Mesendoderm (in vitro differentiated cells): ENCODE data around the gene BANK1.

Experiments used
- DNase-seq: peaks from one replicate; pipeline ENCODE4 v3.0.0; 2013
- H2AK5ac ChIP-seq: 2 replicates; pipeline ENCODE4 v1.6.1; 2013; ENCODE audit warnings: low read length, inconsistent platforms
- H2BK120ac ChIP-seq: 2 replicates; pipeline ENCODE4 v1.6.1; 2013; ENCODE audit warnings: low read depth, mild to moderate bottlenecking, low read length, moderate library complexity, mixed read lengths
- H2BK15ac ChIP-seq: replicated peaks from 2 replicates; pipeline ENCODE4 v1.6.1; 2013; ENCODE audit warnings: low read depth, mild to moderate bottlenecking, moderate library complexity
- H2BK5ac ChIP-seq: 2 replicates; pipeline ENCODE4 v1.6.1; 2013; ENCODE audit warnings: low read length, inconsistent platforms
- H3K18ac ChIP-seq: 2 replicates; pipeline ENCODE4 v1.6.1; 2013; ENCODE audit warnings: mild to moderate bottlenecking, low read length, mixed read lengths
- H3K23ac ChIP-seq: one replicate; pipeline ENCODE4 v1.6.1; 2013; ENCODE audit warnings: low read length
- H3K27ac ChIP-seq: 2 replicates; pipeline ENCODE4 v1.5.1; 2013; ENCODE audit warnings: low read depth, mild to moderate bottlenecking, inconsistent platforms, low read length, moderate library complexity
- H3K27me3 ChIP-seq: 2 replicates; pipeline ENCODE4 v1.6.1; 2013; ENCODE audit warnings: low read length, control low read depth, mild to moderate bottlenecking, inconsistent platforms; ENCODE audit not compliant: insufficient read depth, poor library complexity
- H3K36me3 ChIP-seq: 2 replicates; pipeline ENCODE4 v1.6.1; 2013; ENCODE audit warnings: low read length, inconsistent platforms; ENCODE audit not compliant: control insufficient read depth, insufficient read depth
- H3K4ac ChIP-seq: one replicate; pipeline ENCODE4 v1.6.1; 2013; ENCODE audit warnings: low read depth, mild to moderate bottlenecking, low read length, moderate library complexity
- H3K4me1 ChIP-seq: 2 replicates; pipeline ENCODE4 v1.6.1; 2013; ENCODE audit warnings: low read depth, low read length, inconsistent platforms; ENCODE audit not compliant: control insufficient read depth
- H3K4me2 ChIP-seq: 2 replicates; pipeline ENCODE4 v1.6.1; 2013; ENCODE audit warnings: low read length
- H3K4me3 ChIP-seq: 2 replicates; pipeline ENCODE4 v1.5.1; 2013; ENCODE audit warnings: mild to moderate bottlenecking, low read length
- H3K56ac ChIP-seq: one replicate; pipeline ENCODE4 v1.6.1; 2013; ENCODE audit warnings: low read length
- H3K79me1 ChIP-seq: 2 replicates; pipeline ENCODE4 v1.6.1; 2013; ENCODE audit warnings: low read length, inconsistent platforms
- H3K79me2 ChIP-seq: 2 replicates; pipeline ENCODE4 v1.6.1; 2013; ENCODE audit warnings: mild to moderate bottlenecking, low read length; ENCODE audit not compliant: control insufficient read depth, insufficient read depth
- H3K9ac ChIP-seq: 2 replicates; pipeline ENCODE4 v1.6.1; 2013; ENCODE audit warnings: low read length, inconsistent platforms
- H4K5ac ChIP-seq: one replicate; pipeline ENCODE4 v1.6.1; 2013; ENCODE audit warnings: low read length
- H4K8ac ChIP-seq: one replicate; pipeline ENCODE4 v1.6.1; 2013; ENCODE audit warnings: low read depth, mild to moderate bottlenecking, control low read depth, low read length, moderate library complexity
- WGBS: extraction: QIAGEN DNeasy Blood & Tissue Kit; methylation state at CpG from one replicate; pipeline ENCODE4 v1.1.7; 2013; ENCODE audit warnings: low lambda C conversion rate, missing lambda C conversion rate; ENCODE audit not compliant: insufficient coverage; ENCODE audit errors: extremely low coverage; 5-methylcytosine and 5-hydroxymethylcytosine counted together

BANK1 gene

GRCh38 chr4:102064747-102065442, 274.4 kb downstream of the BANK1 start:
- Histone ChIP-seq H3K4me1 (no peaks in the 10 kb centered on the region), H2BK15ac (no peak overlapping the region), H3K56ac (no peak overlapping the region), H3K23ac (no peak overlapping the region), H3K36me3 (no peaks in the 10 kb centered on the region), H2AK5ac (no peak overlapping the region), H4K5ac (no peak overlapping the region), H2BK5ac (no peak overlapping the region), H3K79me1 (no peaks in the 10 kb centered on the region), H3K27me3 (no peaks in the 10 kb centered on the region), H2BK120ac (no peak overlapping the region), H4K8ac (no peak overlapping the region), H3K4me3 (no peak overlapping the region), H3K79me2 (no peaks in the 10 kb centered on the region), H3K4ac (no peak overlapping the region), H3K18ac (no peak overlapping the region), H3K27ac (no peak overlapping the region), H3K4me2 (no peak overlapping the region), H3K9ac (no peak overlapping the region)
- no peak for DNase-seq

- Histone ChIP-seq H3K79me2 (no peaks in the 10 kb centered on the region), H2BK5ac (no peak overlapping the region), H3K4me3 (no peak overlapping the region), H4K5ac (no peak overlapping the region), H3K27ac (no peak overlapping the region), H2BK15ac (no peak overlapping the region), H2AK5ac (no peak overlapping the region), H3K18ac (no peak overlapping the region), H3K4ac (no peak overlapping the region), H3K23ac (no peak overlapping the region), H3K9ac (no peak overlapping the region), H3K56ac (no peak overlapping the region), H4K8ac (no peak overlapping the region), H3K4me2 (no peak overlapping the region), H3K79me1 (no peaks in the 10 kb centered on the region), H3K36me3 (no peaks in the 10 kb centered on the region), H3K4me1 (no peaks in the 10 kb centered on the region), H2BK120ac (no peak overlapping the region), H3K27me3 (no peaks in the 10 kb centered on the region)
- no peak for DNase-seq
- no CpG with 5 or more reads among the region's 1 CpG for WGBS
Measured at GRCh38 chr4:102076622-102077021, 286.1 kb downstream of the BANK1 start.

- H3K27ac ChIP-seq, result no peak overlapping the region
- H3K79me1 ChIP-seq, result no peaks in the 10 kb centered on the region
- H2AK5ac ChIP-seq, result no peak overlapping the region
- H3K9ac ChIP-seq, result no peak overlapping the region
- no peak overlapping the region for H3K4me2 ChIP-seq
- no peak overlapping the region for H3K23ac ChIP-seq
- H3K36me3 ChIP-seq, result no peaks in the 10 kb centered on the region
- H3K79me2 ChIP-seq, result no peaks in the 10 kb centered on the region
- no peak overlapping the region for H3K4ac ChIP-seq
- no peak overlapping the region for H2BK15ac ChIP-seq
- no peak overlapping the region for H4K8ac ChIP-seq
- H4K5ac ChIP-seq, result no peak overlapping the region
- WGBS, result no CpG with 5 or more reads among the region's 2 CpGs
- no peak overlapping the region for H3K56ac ChIP-seq
- no peak overlapping the region for H2BK120ac ChIP-seq
- no peak overlapping the region for H3K4me3 ChIP-seq
- DNase-seq, result no peak
- H3K4me1 ChIP-seq, result no peaks in the 10 kb centered on the region
- no peak overlapping the region for H2BK5ac ChIP-seq
- no peaks in the 10 kb centered on the region for H3K27me3 ChIP-seq
- no peak overlapping the region for H3K18ac ChIP-seq
Measured at GRCh38 chr4:102080184-102080583, 289.7 kb downstream of the BANK1 start.

DNA sequence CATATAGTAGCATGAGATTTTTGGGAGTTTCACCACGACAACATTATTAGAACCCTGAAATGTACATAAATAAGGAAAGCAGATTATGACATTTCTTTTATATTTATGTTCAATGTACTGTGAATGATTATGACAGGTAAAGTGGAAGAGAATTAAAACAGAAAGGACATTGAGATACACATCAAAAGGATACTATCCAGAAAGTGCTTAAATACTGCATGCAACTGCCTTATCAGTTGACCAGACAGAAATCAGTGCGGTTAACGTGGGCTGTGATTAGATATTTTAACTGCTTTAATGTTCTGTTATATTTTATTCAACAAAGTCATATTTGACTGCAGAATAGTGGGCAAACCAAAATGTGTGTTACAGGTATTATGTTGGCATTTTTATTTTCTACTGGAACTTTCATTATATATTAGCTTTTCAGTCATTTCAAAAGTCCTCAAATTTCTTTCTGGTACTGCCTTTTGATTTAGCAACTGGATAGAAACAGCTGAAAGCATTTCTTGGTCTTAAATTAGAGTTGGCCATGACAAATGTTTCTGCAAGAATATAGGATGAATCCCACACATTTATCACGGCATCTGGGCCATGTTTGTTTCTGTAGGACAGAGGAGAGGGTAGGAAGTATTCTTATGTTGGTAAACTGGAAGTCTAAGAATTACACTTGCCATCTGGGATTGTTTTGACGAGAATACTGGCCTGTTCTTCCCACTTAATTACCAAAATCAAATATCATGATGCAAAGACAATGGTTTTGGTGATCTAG, 299.5 kb downstream of the BANK1 start:
- H3K4me2 ChIP-seq, result no peak overlapping the region
- H4K5ac ChIP-seq, result no peak overlapping the region
- H3K36me3 ChIP-seq, result no peaks in the 10 kb centered on the region
- H3K4me3 ChIP-seq, result no peak overlapping the region
- H3K27me3 ChIP-seq, result no peaks in the 10 kb centered on the region
- no peak overlapping the region for H3K27ac ChIP-seq
- no peak overlapping the region for H2BK15ac ChIP-seq
- no peaks in the 10 kb centered on the region for H3K79me2 ChIP-seq
- H3K23ac ChIP-seq, result no peak overlapping the region
- H2BK5ac ChIP-seq, result no peak overlapping the region
- no peak overlapping the region for H2AK5ac ChIP-seq
- no peak overlapping the region for H2BK120ac ChIP-seq
- H3K4me1 ChIP-seq, result no peaks in the 10 kb centered on the region
- no peak overlapping the region for H4K8ac ChIP-seq
- no peak overlapping the region for H3K9ac ChIP-seq
- DNase-seq, result no peak
- no CpG with 5 or more reads among the region's 5 CpGs for WGBS
- H3K56ac ChIP-seq, result no peak overlapping the region
- H3K79me1 ChIP-seq, result no peaks in the 10 kb centered on the region
- no peak overlapping the region for H3K18ac ChIP-seq
- H3K4ac ChIP-seq, result no peak overlapping the region

DNA sequence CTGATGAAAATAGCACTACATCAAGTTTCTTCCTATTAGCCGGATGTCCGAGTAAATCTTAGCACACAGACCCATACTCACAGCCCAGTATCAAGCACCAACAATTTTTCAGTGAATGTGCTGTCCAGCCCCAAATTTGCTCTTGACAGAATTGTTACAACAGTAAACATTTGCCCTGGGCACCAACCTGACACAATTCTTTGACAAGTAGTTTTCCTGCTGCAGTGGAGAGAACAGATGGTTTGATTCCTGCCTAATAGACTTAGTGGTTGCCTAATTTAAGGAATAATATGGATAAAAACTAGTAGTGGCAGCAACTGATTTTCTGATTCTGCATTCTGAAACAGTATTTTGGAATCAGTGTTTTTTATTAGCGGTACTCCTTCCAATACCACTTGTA, 301.1 kb downstream of the BANK1 start:
- no peak overlapping the region for H3K4ac ChIP-seq
- H3K56ac ChIP-seq, result no peak overlapping the region
- H3K9ac ChIP-seq, result no peak overlapping the region
- no peak overlapping the region for H2BK120ac ChIP-seq
- H3K36me3 ChIP-seq, result no peaks in the 10 kb centered on the region
- H4K5ac ChIP-seq, result no peak overlapping the region
- H3K79me2 ChIP-seq, result no peaks in the 10 kb centered on the region
- H2BK5ac ChIP-seq, result no peak overlapping the region
- no peak overlapping the region for H3K27ac ChIP-seq
- H2BK15ac ChIP-seq, result no peak overlapping the region
- H3K4me3 ChIP-seq, result no peak overlapping the region
- no peaks in the 10 kb centered on the region for H3K27me3 ChIP-seq
- no CpG with 5 or more reads among the region's 3 CpGs for WGBS
- no peaks in the 10 kb centered on the region for H3K4me1 ChIP-seq
- no peak overlapping the region for H4K8ac ChIP-seq
- no peak overlapping the region for H3K4me2 ChIP-seq
- DNase-seq, result no peak
- no peaks in the 10 kb centered on the region for H3K79me1 ChIP-seq
- H3K18ac ChIP-seq, result no peak overlapping the region
- no peak overlapping the region for H3K23ac ChIP-seq
- H2AK5ac ChIP-seq, result no peak overlapping the region
